K562 (cell line): ENCODE data around the gene TRAP1. TPM values are rescaled to one million over a fixed set of nuclear protein-coding genes. Genes with fewer than 3 reads are reported as not detected.

Source experiments
- BRD4 ChIP-seq: fragments of 200-600 bp; sonication (generic); IDR thresholded peaks from 2 replicates; pipeline ENCODE4 v1.6.1; 2017; ENCODE audit warnings: inconsistent platforms
- BRF1 ChIP-seq: IDR thresholded peaks from 3 replicates; pipeline ENCODE4 v1.6.1; 2011; ENCODE audit warnings: borderline replicate concordance, mild to moderate bottlenecking; ENCODE audit not compliant: insufficient read length; ENCODE audit errors: extremely low read depth
- CBFB ChIP-seq: sonication (generic); formaldehyde crosslinking; IDR thresholded peaks from 2 replicates; pipeline ENCODE4 v1.4.0; 2020; ENCODE audit warnings: mild to moderate bottlenecking, missing genetic modification reagents
- EP300 ChIP-seq: IDR thresholded peaks from 2 replicates; pipeline ENCODE4 v1.6.1; 2012; ENCODE audit warnings: low read length, improper control_type of control experiment
- HOXB6 ChIP-seq: fragments of 250-450 bp; sonication (Bioruptor Pico); IDR thresholded peaks from 2 replicates; pipeline ENCODE4 v1.5.1; 2022; ENCODE audit warnings: mild to moderate bottlenecking, borderline replicate concordance
- ID3 ChIP-seq, 2 experiments: fragments of 250-450 bp in 1 of 2; fragments of 450-650 bp in 1 of 2; sonication (Bioruptor Pico) in 1 of 2; IDR thresholded peaks; 2 replicates each; pipeline versions ENCODE4 v1.6.1 to v1.8.0; 2016 to 2021; ENCODE audit warnings: mild to moderate bottlenecking in 2 of 2, moderate library complexity in 2 of 2, missing compliant biosample characterization in 1 of 2, missing genetic modification characterization in 1 of 2
- KAT7 ChIP-seq: sonication (generic); formaldehyde crosslinking; IDR thresholded peaks from 2 replicates; pipeline ENCODE4 v1.8.0; 2022; ENCODE audit warnings: missing genetic modification reagents, mild to moderate bottlenecking, borderline replicate concordance
- MECOM ChIP-seq: fragments of 250-450 bp; sonication (Bioruptor Pico); IDR thresholded peaks from 2 replicates; pipeline ENCODE4 v1.8.0; 2022; ENCODE audit warnings: inconsistent platforms
- SMARCE1 ChIP-seq: fragments of 450-650 bp; IDR thresholded peaks from 2 replicates; pipeline ENCODE4 v1.7.1; 2016; ENCODE audit warnings: mild to moderate bottlenecking
- TAF7 ChIP-seq: fragments of 450-650 bp; IDR thresholded peaks from 2 replicates; pipeline ENCODE4 v1.6.1; 2016; ENCODE audit warnings: missing genetic modification characterization, missing compliant biosample characterization
- TEAD1 ChIP-seq, 2 experiments: fragments of 450-650 bp in 1 of 2; sonication (generic) in 1 of 2; formaldehyde crosslinking; IDR thresholded peaks; 2 replicates each; pipeline versions ENCODE4 v1.4.0 to v1.8.0; 2020 to 2022; ENCODE audit warnings: mild to moderate bottlenecking in 2 of 2, missing genetic modification reagents in 1 of 2
- TRIM24 ChIP-seq, 2 experiments: fragments of 450-650 bp; IDR thresholded peaks; 2 replicates each; pipeline ENCODE4 v1.6.1; 2016
- VEZF1 ChIP-seq: fragments of 200-800 bp; sonication (Bioruptor generic); IDR thresholded peaks from 2 replicates; pipeline ENCODE4 v1.6.1; 2017; ENCODE audit warnings: missing genetic modification characterization, missing compliant biosample characterization
- ZBED1 ChIP-seq: IDR thresholded peaks from 2 replicates; pipeline ENCODE4 v1.6.1; 2014
- ZBTB33 ChIP-seq: sonication (generic); formaldehyde crosslinking; IDR thresholded peaks from 2 replicates; pipeline ENCODE4 v1.8.1; 2023; ENCODE audit warnings: mild to moderate bottlenecking, missing genetic modification reagents
- ZNF124 ChIP-seq: sonication (generic); formaldehyde crosslinking; IDR thresholded peaks from 2 replicates; pipeline ENCODE4 v1.8.1; 2022; ENCODE audit warnings: missing genetic modification reagents
- ZNF175 ChIP-seq: fragments of 200-800 bp; sonication (Bioruptor generic); IDR thresholded peaks from 2 replicates; pipeline ENCODE4 v1.6.1; 2016; ENCODE audit warnings: low read depth, mild to moderate bottlenecking, missing genetic modification characterization, missing compliant biosample characterization
- ZNF197 ChIP-seq: fragments of 200-800 bp; sonication (Bioruptor generic); IDR thresholded peaks from 2 replicates; pipeline ENCODE4 v1.6.1; 2016; ENCODE audit warnings: low read depth, missing genetic modification characterization, missing compliant biosample characterization
- polyA plus RNA-seq, 8 experiments: library from polyadenylated mRNA; depleted of rRNA in 4 of 8; stranded (reverse) in 5 of 8; unstranded in 3 of 8; fragments of >200 nt; fragmentation: Nextera tagmentation in 2 of 8; fragmentation: Illumina TruSeq in 1 of 8; extraction: Ambion mirVana in 2 of 8; extraction: Trizol in 1 of 8; gene quantifications; 2 replicates each; pipeline versions ENCODE4 v1.2.1 to v1.2.3, GENCODE V29; 2011 to 2014; ENCODE audit warnings: inconsistent platforms in 1 of 8, missing spikeins in 1 of 8
- total RNA-seq, 7 experiments: library from RNA; depleted of rRNA in 6 of 7; stranded (reverse); fragments of >200 nt in 6 of 7; fragmentation: Illumina TruSeq in 2 of 7; extraction: Trizol in 2 of 7; gene quantifications; 2 replicates each; pipeline versions ENCODE4 v1.2.1 to v1.2.3, GENCODE V29; 2011 to 2021; ENCODE audit warnings: low replicate concordance in 1 of 7
- TF ChIP-seq, protein P1 (sequence below): fragments of 450-650 bp; IDR thresholded peaks from 2 replicates; pipeline ENCODE4 v1.6.1; 2017; ENCODE audit warnings: mild to moderate bottlenecking, moderate library complexity
- TF ChIP-seq, protein P2 (sequence below): fragments of 250-450 bp; sonication (Bioruptor Pico); IDR thresholded peaks from 2 replicates; pipeline ENCODE4 v1.5.0; 2021; ENCODE audit warnings: mild to moderate bottlenecking, borderline replicate concordance

TRAP1 gene
- total and polyA plus RNA-seq, 9 of the 15 experiments (the other 6 are each of a cell fraction or from before 2014, with no cell fraction given), result 19.1 to 436 (median 301) TPM

DNA sequence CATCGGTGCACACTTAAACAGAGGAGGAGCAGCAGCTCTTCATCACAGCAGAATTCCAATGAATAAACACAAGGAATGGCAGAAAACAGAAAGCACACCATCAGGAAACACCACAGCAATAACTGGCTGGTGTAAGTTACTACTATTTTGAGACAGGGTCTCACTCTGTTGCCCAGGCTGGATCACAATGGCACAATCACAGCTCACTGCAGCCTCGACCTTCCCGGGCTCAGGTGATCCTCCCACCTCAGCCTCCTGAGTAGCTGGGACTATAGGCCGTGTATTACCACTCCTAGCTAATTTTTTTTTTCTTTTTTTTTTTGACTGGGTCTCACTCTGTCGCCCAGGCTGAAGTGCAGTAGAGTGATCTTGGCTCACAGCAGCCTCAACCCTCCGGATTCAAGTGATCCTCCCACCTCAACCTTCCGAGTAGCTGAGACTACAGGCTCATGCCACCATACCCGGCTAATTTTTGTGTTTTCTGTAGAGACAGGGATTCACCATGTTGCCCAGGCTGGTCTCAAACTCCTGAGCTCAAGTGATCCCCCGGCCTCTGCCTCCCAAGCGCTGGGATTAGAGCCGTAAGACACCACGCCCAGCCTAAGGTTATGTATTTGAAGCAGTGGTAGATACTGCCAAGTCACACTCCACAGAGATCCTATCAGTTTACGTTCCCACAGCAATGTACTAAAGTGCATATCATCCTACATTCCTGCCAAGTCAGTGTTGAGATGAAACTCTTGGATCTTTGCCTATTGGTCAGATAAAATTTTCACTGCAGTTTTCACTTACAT, 20.7 kb downstream of the TRAP1 start (continued):
- TF ChIP-seq TEAD1 (CRISPR knock-in tag; IDR thresholded peaks at IDR 0.05) (peak in 1 of 2 experiments; percentile 86; a peak in 2 of 4 replicates), ZNF175 (CRISPR knock-in tag) (no peak), MECOM (CRISPR knock-in tag) (no peak), ZBTB33 (CRISPR knock-in tag) (no peak), ZNF124 (CRISPR knock-in tag) (no peak), VEZF1 (CRISPR knock-in tag) (0 out of 2 replicates have a peak, but pooled peaks have one; percentile 7), BRD4 (no peak), BRF1 (no peak), HOXB6 (CRISPR knock-in tag) (no peak), KAT7 (CRISPR knock-in tag) (no peak), EP300 (peak; percentile 61), SMARCE1 (peak; percentile 70; the same call in 1 of the 2 replicates), CBFB (no peak), TRIM24 (IDR thresholded peaks at IDR 0.05) (0 out of 4 replicates have a peak, but pooled peaks of 1 of the 2 experiments have one; percentile 27), ZNF197 (CRISPR knock-in tag) (no peak), ZBED1 (no peak), ID3 (CRISPR knock-in tag; IDR thresholded peaks at IDR 0.05) (no peak), ID3 (tag; IDR thresholded peaks at IDR 0.05) (no peak), TAF7 (tag) (no peak)
- TF ChIP-seq, protein P1, sequence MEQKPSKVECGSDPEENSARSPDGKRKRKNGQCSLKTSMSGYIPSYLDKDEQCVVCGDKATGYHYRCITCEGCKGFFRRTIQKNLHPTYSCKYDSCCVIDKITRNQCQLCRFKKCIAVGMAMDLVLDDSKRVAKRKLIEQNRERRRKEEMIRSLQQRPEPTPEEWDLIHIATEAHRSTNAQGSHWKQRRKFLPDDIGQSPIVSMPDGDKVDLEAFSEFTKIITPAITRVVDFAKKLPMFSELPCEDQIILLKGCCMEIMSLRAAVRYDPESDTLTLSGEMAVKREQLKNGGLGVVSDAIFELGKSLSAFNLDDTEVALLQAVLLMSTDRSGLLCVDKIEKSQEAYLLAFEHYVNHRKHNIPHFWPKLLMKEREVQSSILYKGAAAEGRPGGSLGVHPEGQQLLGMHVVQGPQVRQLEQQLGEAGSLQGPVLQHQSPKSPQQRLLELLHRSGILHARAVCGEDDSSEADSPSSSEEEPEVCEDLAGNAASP, result no peak
- TF ChIP-seq, protein P2, sequence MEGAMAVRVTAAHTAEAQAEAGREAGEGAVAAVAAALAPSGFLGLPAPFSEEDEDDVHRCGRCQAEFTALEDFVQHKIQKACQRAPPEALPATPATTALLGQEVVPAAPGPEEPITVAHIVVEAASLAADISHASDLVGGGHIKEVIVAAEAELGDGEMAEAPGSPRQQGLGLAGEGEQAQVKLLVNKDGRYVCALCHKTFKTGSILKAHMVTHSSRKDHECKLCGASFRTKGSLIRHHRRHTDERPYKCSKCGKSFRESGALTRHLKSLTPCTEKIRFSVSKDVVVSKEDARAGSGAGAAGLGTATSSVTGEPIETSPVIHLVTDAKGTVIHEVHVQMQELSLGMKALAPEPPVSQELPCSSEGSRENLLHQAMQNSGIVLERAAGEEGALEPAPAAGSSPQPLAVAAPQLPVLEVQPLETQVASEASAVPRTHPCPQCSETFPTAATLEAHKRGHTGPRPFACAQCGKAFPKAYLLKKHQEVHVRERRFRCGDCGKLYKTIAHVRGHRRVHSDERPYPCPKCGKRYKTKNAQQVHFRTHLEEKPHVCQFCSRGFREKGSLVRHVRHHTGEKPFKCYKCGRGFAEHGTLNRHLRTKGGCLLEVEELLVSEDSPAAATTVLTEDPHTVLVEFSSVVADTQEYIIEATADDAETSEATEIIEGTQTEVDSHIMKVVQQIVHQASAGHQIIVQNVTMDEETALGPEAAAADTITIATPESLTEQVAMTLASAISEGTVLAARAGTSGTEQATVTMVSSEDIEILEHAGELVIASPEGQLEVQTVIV, result no peak
